Fibroblast of lung (primary cell): ENCODE data around the gene COL4A6.

Experiments used
- EZH2 ChIP-seq: IDR thresholded peaks from 2 replicates; pipeline ENCODE4 v1.5.1; 2012; ENCODE audit warnings: low read length, control low read depth, mild to moderate bottlenecking; ENCODE audit errors: missing control alignments
- TF ChIP-seq, protein P1 (sequence below), 2 donors: IDR thresholded peaks in 1 of 2; conservative IDR thresholded peaks in 1 of 2; 1 replicate in 1 of 2; 2 replicates in 1 of 2; pipeline ENCODE4 v1.5.1; 2011 to 2012; ENCODE audit warnings: low read length in 2 of 2, control low read depth in 1 of 2, inconsistent platforms in 1 of 2, low read depth in 1 of 2, mild to moderate bottlenecking in 1 of 2

DNA sequence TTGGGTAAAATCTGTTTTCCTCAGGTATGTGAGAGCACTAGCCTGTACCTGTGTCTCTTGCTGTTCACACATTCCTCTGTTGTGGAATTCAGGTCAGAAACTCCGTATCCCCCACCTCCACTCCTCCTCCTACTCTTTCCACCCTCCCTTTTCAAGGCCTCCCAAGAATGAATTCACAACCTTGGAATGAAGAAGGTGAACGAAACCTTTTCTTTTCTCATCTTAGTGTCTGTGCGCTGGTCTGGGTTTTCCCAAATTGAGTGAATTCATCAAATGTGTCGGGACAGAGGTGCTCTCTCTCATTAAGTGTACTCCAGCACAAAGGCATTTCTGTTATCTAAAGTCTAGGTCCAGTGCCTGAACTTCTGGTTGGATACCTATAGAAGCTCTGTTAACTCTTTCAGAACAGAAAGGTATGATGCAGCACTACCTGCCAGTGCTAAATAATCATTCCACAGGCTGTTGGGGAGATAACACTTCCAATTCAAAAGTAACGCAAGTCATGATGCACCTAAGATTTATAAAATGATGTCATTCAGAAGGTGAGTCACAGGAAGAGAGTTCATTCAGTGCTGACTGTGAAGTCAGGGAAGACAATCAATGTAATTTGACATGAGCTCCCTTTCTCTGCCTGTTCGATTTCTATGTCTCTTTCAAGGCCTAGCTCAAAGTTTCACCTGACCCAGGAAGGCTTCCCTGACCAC, 41.9 kb downstream of the COL4A6 start:
- no peak for TF ChIP-seq EZH2
- TF ChIP-seq, protein P1, sequence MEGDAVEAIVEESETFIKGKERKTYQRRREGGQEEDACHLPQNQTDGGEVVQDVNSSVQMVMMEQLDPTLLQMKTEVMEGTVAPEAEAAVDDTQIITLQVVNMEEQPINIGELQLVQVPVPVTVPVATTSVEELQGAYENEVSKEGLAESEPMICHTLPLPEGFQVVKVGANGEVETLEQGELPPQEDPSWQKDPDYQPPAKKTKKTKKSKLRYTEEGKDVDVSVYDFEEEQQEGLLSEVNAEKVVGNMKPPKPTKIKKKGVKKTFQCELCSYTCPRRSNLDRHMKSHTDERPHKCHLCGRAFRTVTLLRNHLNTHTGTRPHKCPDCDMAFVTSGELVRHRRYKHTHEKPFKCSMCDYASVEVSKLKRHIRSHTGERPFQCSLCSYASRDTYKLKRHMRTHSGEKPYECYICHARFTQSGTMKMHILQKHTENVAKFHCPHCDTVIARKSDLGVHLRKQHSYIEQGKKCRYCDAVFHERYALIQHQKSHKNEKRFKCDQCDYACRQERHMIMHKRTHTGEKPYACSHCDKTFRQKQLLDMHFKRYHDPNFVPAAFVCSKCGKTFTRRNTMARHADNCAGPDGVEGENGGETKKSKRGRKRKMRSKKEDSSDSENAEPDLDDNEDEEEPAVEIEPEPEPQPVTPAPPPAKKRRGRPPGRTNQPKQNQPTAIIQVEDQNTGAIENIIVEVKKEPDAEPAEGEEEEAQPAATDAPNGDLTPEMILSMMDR (conservative IDR thresholded peaks at IDR 0.05 in 1 of 2, IDR thresholded peaks at IDR 0.05 in 1 of 2; ENCODE audit: low read depth in 1 of 2, low read length in 2 of 2): no peak
